ENCODE results near the gene COPZ2. TPM values are rescaled to one million over a fixed set of nuclear protein-coding genes. Genes with fewer than 3 reads are reported as not detected.

COPZ2 gene
- total RNA-seq, 1 donor from 2014 or later = 4.0 TPM

DNA sequence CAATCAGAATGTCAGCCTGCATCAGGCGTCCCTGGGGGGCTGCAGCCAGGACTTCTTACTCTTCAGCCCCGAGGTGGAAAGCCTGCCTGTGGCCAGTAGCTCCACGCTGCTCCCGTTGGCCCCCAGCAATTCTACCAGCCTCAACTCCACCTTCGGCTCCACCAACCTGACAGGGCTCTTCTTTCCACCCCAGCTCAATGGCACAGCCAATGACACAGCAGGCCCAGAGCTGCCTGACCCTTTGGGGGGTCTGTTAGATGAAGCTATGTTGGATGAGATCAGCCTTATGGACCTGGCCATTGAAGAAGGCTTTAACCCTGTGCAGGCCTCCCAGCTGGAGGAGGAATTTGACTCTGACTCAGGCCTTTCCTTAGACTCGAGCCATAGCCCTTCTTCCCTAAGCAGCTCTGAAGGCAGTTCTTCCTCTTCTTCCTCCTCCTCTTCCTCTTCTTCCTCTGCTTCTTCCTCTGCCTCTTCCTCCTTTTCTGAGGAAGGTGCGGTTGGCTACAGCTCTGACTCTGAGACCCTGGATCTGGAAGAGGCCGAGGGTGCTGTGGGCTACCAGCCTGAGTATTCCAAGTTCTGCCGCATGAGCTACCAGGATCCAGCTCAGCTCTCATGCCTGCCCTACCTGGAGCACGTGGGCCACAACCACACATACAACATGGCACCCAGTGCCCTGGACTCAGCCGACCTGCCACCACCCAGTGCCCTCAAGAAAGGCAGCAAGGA is 21.0 kb upstream of the COPZ2 start:
- DNase-seq (ENCODE audit: low read depth, low spot score) = no peak

DNA sequence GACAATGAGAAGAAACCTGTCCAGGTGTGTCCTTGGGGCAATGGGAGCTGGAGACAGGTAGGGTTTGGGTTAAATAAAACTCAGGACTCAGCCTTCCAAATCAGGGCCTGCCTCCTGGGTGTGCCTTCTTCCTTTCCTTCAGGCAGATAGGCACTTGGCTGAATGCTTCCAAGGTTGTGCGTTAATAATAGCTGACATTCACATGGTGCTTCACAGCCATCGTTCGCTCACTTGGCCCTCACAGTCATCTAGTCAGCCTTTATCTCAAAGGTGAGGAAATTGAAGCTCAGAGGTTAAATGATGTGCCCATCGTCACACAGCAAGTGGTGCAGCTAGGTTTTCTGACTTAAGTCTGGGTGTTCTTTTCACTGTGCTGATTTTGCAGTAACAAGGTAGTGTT is 20.0 kb upstream of the COPZ2 start:
- no peak overlapping the region for H3K27ac Mint-ChIP-seq (ENCODE audit: unreplicated experiment)
- DNase-seq (ENCODE audit: low read depth, low spot score) = no peak
- no peaks in the 10 kb centered on the region for H3K27me3 Mint-ChIP-seq (ENCODE audit: low read depth)
- H3K4me3 Mint-ChIP-seq = peak overlapping the region; percentile 41
- TF ChIP-seq, protein P1, sequence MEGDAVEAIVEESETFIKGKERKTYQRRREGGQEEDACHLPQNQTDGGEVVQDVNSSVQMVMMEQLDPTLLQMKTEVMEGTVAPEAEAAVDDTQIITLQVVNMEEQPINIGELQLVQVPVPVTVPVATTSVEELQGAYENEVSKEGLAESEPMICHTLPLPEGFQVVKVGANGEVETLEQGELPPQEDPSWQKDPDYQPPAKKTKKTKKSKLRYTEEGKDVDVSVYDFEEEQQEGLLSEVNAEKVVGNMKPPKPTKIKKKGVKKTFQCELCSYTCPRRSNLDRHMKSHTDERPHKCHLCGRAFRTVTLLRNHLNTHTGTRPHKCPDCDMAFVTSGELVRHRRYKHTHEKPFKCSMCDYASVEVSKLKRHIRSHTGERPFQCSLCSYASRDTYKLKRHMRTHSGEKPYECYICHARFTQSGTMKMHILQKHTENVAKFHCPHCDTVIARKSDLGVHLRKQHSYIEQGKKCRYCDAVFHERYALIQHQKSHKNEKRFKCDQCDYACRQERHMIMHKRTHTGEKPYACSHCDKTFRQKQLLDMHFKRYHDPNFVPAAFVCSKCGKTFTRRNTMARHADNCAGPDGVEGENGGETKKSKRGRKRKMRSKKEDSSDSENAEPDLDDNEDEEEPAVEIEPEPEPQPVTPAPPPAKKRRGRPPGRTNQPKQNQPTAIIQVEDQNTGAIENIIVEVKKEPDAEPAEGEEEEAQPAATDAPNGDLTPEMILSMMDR (conservative IDR thresholded peaks at IDR 0.05) = no peak
- no peaks in the 10 kb centered on the region for H3K9me3 Mint-ChIP-seq
- H3K36me3 Mint-ChIP-seq (ENCODE audit: low read depth) = peaks cover 18% of the 10 kb centered on the region
- peaks cover 36% of the 10 kb centered on the region for H3K4me1 Mint-ChIP-seq

More for the DNA sequence above, 21.0 kb upstream of the COPZ2 start:
- Mint-ChIP-seq H3K4me3 (peak overlapping the region; percentile 41), H3K27ac (ENCODE audit: unreplicated experiment) (no peak overlapping the region), H3K9me3 (no peaks in the 10 kb centered on the region), H3K4me1 (peaks cover 27% of the 10 kb centered on the region), H3K27me3 (ENCODE audit: low read depth) (no peaks in the 10 kb centered on the region), H3K36me3 (ENCODE audit: low read depth) (peaks cover 18% of the 10 kb centered on the region)
- TF ChIP-seq, protein P1 (conservative IDR thresholded peaks at IDR 0.05) = no peak

DNA sequence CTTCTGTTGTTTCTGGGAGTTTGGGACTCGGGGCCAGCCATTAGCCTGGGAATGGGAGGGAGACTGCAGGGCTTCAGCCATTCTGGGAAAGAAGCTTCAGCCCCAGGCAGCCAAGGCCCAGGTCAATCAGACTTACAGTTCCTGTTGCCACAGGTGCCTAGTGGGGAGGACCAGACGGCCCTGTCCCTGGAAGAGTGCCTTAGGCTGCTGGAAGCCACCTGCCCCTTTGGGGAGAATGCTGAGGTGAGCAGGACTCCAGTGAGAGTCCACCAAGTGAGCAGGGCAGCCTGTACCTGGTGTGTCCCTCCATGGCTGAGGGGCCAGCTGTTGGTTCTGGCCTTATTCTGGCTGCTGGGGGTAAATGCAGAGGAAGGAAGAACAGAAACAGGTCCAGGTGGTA is 19.3 kb upstream of the COPZ2 start:
- H3K9me3 Mint-ChIP-seq = no peaks in the 10 kb centered on the region
- H3K36me3 Mint-ChIP-seq (ENCODE audit: low read depth) = peaks cover 16% of the 10 kb centered on the region
- H3K4me1 Mint-ChIP-seq = peaks cover 44% of the 10 kb centered on the region
- DNase-seq (ENCODE audit: low read depth, low spot score) = no peak
- no peak overlapping the region for H3K4me3 Mint-ChIP-seq
- no peaks in the 10 kb centered on the region for H3K27me3 Mint-ChIP-seq (ENCODE audit: low read depth)
- no peak overlapping the region for H3K27ac Mint-ChIP-seq (ENCODE audit: unreplicated experiment)
- TF ChIP-seq, protein P1 (conservative IDR thresholded peaks at IDR 0.05) = no peak

DNA sequence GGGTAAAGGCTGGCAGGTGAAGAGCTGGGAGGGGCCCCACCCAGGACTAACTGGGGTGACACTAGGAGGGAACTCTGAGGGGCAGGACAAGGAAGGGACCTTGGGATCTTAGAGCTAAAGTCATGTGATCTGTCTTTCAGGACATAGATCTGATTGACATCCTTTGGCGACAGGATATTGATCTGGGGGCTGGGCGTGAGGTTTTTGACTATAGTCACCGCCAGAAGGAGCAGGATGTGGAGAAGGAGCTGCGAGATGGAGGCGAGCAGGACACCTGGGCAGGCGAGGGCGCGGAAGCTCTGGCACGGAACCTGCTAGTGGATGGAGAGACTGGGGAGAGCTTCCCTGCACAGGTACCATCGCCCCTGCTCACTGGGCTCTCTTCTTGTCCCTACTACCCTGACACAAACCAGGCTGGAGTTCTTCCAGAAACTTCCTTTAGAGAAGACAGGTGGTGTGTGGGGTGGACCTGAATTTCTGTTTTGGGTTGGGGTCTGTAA is 18.7 kb upstream of the COPZ2 start:
- no peaks in the 10 kb centered on the region for H3K27me3 Mint-ChIP-seq (ENCODE audit: low read depth)
- TF ChIP-seq, protein P1 (conservative IDR thresholded peaks at IDR 0.05) = no peak
- no peak for DNase-seq (ENCODE audit: low read depth, low spot score)
- no peaks in the 10 kb centered on the region for H3K9me3 Mint-ChIP-seq
- peak overlapping the region; percentile 62 for H3K4me3 Mint-ChIP-seq
- H3K36me3 Mint-ChIP-seq (ENCODE audit: low read depth) = peaks cover 15% of the 10 kb centered on the region
- peak overlapping the region; percentile 94 for H3K27ac Mint-ChIP-seq (ENCODE audit: unreplicated experiment)
- peaks cover 50% of the 10 kb centered on the region for H3K4me1 Mint-ChIP-seq

DNA sequence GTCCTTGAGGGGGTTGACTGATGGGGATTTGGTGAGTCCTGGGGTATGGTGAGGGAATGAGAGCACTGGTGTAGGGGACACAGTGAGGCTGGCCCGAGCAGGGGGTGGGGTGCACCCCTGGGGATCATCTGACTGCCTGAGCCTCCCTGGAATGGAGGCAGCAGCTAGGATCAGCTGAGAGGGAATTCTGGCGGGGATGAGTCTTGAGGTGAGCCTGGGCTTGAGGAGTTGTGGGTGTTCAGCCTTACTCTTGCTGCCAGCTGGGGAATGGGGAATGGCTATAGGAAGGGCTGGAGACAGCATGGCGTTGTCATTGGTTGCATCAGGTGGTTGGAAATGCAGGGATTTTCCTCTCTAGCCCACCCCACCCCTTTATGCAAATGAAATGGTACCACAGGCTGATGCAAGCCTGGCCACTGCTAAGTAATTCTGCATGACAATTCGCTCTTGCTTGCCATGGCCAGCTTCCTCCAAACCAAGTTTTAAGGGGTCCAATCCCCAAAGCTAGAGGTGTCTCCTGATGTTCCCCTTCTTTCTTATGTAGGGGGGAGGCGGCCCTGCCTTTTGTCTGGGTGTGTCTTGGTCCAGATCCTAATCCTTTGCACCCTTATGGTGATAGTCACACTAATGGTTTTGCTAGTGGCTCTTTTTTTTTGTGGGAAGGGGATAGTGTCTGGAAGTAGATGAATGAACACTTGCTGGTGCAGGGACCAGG is 18.1 kb upstream of the COPZ2 start:
- Mint-ChIP-seq H3K36me3 (ENCODE audit: low read depth) (peaks cover 15% of the 10 kb centered on the region), H3K9me3 (no peaks in the 10 kb centered on the region), H3K27ac (ENCODE audit: unreplicated experiment) (peak overlapping the region; percentile 94), H3K4me1 (peaks cover 55% of the 10 kb centered on the region), H3K27me3 (ENCODE audit: low read depth) (no peaks in the 10 kb centered on the region), H3K4me3 (peak overlapping the region; percentile 62)
- no peak for DNase-seq (ENCODE audit: low read depth, low spot score)
- TF ChIP-seq, protein P1 (conservative IDR thresholded peaks at IDR 0.05) = no peak
